NCI-H2196 (cell line): Measurements from ENCODE around the gene NDUFB11.
"Not testable (repeated sequence)": the region's sequence is repeated elsewhere in the genome, so short reads cannot be mapped to it uniquely, and the experiment has no call there.

ENCODE experiments used
- DNase-seq: peaks from one replicate; lab custom pipeline; 2025; ENCODE audit not compliant: unreplicated experiment; lab: John Stamatoyannopoulos, UW

Gene NDUFB11

DNA sequence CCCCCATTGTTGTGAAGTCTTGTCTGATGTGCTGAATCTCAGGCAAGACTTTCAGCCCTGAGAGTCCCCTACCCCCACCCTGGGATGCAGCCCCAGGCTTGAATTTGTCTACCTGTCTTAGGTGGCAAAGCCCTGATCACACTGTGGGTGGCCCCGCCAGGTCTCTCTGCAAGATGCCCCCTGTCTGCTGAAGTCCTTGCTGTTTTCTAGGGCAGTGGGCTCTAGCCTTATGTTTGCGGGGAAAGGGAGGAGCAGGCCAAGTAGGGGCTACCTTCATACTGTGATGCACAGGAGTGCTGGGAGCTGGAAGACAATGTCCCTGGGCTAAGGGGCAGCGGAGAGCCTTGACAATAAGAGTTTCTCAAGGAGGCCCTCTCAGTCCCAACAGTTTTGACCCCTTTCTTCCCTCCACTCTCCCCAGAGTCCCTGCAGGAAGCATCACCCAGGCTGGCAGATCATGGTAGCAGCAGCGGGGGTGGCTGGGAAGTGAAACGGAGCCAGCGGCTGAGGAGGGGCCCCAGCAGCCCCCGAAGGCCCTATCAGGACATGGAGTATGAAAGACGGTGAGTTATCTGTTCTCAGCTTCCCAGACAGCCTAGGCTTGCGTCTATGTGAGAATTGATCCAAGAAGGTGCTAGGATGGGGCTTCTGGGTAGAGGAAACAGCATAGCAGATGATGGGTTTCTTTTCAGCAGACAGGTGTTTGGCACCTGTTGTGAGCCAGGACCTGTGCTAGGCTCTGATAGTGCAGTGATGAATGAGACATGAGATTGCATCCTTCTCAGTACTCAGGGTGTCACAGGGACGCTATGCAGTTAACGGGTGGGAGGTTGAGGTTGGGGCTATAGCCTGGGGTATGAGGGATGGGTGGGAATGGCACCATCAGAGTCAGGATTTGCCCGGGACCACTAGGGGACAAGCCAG lies 2.7 kb upstream of the NDUFB11 start:
- no peak for DNase-seq

DNA sequence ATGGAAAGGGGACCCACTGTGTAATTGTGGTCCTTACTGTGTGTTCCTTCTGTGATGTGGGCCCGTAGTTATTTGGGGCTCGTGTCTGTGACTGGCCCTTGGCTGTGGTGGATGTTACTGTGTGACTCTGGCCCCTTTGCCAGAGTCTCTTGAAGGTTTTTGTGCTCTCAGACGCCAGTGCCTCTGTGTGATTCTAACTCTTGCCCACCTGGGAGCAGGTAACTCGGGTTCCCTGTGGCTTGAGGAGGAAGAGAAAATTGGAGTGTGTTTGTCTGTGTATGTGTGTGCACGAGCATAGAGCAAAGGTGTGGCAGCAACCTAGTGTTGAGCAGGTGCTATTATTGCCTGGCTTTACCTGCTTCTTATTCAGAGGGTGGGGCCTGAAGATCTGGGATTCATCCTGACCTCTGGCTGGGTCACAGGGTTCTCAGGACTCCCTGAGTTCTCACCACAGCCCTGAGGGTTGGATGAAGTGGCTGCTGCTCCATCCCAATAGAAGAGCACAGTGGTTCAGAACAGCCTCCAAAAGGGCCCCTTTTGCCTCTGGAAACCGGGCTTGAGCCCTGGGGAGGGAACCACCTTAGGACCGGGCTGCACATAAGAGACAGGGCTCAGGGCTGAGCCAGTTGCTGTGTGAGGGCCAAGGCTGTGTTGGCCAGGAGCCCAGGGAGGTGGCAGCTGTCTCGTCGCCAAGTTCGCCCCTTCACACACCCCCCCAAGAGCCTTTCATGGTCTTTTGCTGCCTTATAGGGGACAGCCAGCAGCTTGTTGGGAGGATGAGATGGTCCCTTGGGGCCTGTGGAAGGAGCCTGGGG lies 1.8 kb upstream of the NDUFB11 start:
- DNase-seq: no peak

DNA sequence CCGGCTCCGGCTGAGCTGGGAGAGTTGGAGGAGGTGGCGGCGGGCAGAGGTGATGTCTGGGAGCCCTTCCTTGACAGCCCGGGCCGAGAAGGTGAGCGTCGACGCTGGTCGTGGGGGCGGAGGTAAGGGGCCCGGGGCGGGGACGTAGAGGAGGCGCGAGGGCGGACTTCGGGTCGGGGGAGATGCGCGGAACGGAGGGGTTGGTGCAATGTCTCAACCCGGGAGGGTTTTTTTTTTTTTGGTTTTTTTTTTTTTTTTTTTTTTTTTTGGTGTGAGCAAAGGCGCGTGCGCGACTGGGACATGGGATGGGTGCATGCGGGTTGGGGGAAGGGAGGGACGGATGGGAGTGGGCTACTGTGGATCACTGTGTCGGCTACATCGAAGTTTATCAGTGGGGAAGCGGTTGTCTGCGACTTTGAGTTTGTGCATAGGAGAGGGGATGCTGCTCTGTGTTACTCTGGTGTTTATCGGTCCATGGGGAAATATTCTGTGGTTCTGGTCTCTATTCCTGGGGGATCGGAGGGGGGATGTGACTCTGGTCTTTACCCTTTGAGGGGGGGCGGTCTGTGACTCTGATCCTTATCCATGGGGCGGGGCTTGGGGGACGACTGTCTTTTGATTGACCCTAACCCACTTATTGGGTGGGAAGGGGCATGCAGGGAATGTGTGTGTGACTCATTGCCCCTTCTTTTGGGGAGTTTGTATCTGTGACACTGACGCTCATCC lies 1.1 kb upstream of the NDUFB11 start:
- DNase-seq: no peak

DNA sequence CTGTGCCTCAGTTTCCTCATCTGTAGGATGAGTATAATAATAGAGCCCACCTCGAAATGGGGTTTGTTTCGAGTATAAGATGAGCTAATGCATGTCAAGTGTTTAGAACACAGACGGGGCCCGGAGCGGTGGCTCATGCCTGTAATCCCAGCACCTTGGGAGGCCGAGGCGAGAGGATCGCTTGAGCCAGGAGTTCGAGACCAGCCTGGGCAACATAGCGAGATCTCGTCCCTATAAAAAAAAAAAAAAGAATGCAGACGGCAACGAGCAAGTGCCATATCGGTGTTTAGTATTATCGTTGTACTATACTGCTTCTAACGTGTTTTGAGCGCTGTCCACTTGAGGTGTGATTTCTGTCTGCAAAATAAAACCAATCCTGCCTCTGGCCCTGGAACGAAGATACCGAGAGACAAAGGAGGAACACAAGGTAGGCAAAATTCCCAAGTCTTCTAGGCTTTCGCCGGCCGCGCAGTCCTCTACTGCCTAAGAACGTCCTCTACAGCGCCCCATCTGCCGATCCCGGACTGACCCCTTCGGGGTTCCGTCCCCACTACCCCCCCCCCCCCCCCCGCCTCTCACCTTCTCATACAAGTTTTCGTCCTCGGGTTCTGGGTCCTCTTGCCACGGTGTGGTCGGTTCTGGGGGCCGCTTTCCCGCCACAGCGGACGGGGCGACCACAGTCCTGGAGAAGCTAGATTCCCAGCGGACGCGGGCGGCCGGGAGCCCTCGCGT lies 442 bp downstream of the NDUFB11 start:
- DNase-seq: no peak

DNA sequence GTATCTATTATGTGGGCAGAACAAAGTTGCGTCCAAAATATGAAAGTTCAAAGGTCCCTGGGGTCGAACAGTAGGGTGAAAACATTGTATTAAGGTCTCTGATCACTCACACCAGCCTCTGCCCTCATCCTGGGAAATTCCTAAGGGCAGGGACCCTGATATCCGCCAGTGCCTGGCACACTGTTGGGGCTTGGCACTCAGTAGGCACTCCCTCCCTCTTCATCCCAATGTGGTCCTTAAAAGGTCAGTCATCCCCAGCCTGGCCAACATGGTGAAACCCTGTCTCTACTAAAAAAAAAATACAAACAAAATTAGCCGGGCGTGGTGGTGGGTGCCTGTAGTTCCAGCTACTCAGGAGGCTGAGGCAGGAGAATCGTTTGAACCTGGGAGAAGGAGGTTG lies 6.3 kb downstream of the NDUFB11 start:
- no peak for DNase-seq

DNA sequence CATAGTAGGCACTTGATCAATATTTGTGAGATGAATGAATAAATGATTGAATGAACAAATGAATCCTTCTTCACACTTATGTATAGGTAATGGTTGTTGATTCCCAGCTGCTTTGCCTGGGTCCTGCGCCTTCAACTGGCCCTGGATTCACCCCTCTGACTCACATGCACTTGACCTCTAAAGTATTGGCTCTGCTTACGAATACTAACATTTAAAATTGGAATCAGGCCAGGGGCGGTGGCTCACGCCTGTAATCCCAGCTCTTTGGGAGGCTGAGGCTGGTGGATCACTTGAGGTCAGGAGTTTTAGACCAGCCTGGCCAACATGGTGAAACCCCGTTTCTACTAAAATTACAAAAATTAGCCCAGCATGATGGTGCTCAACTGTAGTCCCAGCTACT lies 8.9 kb downstream of the NDUFB11 start:
- DNase-seq: peak; percentile 28

DNA sequence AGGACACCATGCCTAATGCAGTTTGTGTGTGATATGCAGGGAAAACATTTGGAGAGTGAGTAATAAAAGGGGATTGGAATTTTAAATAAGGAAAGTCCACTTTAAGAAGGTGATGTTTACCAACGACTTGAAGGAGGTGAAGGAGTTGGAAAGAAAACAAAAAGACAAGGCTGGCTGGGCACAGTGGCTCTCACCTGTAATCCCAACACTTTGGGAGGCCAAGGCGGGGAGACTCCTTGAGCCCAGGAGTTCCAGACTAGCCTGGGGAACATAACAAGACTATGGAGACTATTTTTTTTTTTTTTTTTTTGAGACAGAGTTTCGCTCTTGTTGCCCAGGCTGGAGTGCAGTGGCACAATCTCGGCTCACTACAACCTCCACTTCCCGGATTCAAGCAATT lies 11.0 kb downstream of the NDUFB11 start:
- no peak for DNase-seq

DNA sequence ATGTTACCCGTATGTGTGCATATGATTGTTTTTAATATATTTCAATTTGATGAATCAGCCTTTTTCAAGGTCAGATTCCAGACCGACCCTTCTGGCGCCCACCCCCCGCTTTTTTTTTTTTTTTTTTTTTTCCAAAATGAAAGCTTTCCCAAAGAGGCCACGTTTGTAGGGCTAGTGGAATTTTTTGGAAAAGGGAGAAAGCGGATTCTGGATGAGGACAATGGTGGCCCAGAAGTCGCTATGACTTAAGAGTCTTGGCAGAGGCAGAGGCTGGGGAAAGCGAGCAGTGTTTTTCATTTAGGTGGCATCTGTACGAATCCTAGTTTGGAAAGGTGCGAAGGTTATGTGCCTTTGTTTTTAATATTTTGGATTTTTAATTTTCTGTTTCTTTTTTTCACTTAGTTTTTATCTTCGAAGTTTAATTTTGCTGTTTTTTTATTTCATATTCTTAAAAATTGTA lies 14.6 kb downstream of the NDUFB11 start:
- DNase-seq: no peak

DNA sequence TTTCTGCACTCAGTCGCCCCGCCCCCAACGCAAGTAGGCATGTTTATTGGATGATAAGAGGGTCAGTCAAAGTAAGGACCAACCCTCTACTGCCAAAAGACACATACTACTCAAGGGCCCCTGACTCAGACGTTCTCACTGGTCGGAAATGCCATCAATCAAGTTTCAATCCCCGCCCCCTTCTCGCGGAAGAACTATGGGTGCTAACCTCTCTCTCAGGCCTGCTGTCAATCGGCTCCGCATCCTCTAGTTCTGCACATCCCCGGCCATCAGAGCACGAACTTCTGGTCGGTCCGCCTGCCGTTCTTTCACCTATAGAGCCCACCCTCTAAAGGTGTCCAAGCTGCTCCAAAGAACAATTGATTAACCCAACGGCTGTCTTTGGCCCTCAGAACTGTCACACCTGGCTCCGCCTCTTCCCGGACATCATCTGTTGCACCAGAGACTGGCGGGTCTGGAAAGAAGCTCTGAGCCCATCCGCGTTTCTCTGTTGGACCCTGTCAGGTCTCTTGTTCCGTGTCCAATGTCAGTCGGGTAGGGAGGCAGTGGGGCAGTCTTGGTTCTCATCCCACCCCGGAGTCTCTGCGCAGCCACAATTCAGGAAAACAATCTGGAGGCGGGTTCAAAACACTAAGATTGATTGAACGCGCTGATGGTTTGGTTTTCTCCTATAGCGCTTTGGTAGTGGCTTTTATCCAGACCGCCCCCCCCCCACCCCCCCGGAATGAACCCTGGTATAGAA lies 15.2 kb downstream of the NDUFB11 start:
- peak; percentile 78 for DNase-seq

DNA sequence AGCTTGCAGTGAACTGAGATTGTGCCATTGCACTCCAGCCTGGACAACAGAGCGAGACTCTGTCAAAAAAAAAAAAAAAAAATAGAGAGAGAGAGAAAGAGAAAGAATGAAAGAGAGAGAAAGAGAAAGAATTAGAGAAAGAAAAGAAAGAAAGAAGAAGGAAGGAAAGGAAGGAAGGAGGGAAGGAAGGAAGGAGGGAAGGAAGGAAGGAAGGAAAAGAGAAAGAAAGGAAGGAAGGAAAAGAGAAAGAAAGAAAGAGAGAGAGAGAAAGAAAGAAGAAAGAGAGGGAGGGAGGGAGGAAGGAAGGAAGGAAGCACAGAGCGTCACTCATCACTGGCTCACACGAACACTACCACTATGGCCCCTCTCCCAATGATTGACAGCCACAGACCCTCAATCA lies 20.0 kb downstream of the NDUFB11 start:
- not testable (repeated sequence) for DNase-seq

DNA sequence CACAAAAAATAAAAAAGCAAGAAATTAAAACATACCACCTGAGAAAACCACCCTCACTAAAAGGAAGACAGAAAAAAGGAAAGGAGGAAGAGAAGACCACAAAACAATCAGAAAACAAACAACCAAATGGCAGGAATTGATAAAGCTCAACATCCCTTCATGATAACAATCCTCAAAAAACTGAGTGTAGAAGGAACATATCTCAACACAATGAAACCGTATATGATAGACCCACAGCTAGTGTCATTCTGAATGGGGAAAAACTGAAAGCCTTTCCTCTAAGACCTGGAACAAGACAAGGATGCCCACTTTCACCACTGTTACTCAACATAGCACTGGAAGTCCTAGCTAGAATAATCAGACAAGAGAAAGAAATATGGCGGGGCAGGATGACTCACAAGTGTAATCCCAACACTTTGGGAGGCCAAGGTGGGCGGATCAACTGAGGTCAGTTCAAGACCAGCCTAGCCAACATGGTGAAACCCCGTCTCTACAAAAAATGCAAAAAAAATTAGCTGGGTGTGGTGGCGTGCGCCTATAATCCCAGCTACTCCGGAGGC lies 27.9 kb downstream of the NDUFB11 start:
- not testable (repeated sequence) for DNase-seq

DNA sequence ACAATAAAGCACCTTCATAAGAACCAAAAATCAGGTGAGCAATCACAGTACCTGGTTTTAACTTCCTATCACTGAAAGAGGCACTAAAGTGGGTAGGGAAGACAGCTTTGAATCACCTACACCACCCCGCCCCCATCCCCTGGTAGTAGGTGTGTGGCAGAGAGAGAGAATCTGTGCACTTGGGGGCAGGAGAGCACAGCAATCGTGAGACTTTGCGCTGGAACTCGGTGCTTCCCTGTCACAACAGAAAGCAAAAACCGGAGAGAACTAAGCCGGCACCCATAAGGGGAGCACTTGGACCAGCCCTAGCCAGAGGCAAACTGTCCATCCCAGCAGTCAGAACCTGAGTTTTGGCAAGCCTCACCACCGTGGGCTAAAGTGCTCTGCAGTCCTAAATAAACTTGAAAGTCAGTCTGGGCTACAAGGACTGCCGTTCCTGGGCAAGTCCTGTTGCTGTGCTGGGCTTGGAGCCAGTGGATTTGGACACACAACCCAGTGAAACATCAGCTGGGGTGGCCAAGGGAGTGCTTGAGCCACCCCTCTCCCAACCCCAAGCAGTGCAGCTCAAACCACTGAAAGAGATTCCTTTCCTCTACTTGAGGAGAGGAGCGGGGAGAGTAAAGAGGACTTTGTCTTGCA lies 32.1 kb downstream of the NDUFB11 start:
- DNase-seq: no peak

DNA sequence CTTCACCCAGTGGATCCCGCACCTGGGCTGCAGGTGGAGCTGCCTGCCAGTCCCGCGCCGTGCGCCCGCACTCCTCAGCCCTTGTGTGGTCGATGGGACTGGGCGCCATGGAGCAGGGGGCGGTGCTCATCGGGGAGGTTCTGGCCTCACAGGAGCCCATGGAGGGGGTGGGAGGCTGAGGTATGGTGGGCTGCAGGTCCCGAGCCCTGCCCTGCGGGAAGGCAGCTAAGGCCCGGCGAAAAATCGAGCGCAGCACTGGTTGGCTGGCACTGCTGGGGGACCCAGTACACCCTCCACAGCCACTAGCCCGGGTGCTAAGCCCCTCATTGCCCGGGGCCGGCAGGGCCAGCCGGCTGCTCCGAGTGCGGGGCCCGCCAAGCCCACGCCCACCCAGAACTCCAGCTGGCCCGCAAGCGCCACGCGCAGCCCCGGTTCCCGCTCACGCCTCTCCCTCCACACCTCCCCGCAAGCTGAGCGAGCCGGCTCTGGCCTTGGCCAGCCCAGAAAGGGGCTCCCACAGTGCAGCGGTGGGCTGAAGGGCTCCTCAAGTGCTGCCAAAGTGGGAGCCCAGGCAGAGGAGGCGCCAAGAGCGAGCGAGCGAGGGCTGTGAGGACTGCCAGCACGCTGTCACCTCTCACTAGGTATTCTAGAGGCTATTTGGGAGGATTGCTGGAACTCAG lies 33.4 kb downstream of the NDUFB11 start:
- not testable (repeated sequence) for DNase-seq

DNA sequence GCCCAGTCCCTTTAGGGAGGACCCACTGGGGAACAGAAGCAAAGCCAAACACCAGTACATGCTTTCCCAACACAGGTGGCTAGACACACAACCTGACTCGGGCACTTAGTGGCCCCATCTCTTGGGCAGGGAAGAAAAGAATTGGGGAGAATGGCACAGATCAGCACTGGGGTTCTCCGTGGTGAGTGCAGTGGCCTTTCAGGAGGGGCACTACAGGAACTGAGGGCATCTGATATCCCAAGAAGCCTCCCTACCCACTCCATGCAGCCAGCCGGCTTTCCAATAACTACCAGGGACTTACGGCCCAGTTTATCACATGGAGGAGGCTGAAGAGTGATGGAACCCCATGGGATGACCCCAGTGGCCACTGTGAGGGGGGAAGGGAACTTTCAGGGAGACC lies 43.3 kb downstream of the NDUFB11 start:
- DNase-seq: no peak

DNA sequence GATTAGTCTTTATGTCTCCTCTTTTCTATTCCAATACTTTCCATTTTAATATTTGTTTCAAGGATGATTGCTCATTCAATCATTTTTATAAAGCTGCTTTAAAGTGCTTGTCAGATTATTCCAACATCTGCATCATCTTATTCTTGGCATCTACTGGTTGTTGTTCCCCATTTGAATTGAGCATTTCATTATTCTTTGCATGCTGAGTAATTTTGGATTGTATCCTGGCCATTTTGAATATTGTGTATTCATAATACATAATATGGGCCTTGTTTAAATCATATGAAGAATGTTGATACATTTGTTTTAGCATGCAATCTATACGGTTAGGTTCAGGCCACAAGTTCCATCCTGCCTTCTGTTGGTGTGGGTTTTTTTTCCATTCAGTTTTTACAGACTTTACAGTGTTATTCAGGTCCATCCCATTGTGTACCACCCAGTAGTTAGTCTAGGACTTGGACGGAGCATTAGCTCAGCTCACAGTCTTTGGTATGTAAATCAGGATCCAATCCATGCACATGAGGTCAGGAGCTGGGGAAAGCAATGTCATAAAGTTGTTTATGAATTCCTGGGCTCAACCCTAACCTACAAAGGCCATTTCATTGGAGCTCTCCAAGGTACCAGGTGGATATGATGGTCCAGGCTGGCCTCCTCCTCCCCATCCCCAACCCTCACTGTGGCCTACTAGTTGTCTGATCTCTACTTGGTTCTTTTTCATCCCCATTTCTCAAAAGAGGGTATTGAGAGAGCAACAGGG lies 46.0 kb downstream of the NDUFB11 start:
- no peak for DNase-seq

DNA sequence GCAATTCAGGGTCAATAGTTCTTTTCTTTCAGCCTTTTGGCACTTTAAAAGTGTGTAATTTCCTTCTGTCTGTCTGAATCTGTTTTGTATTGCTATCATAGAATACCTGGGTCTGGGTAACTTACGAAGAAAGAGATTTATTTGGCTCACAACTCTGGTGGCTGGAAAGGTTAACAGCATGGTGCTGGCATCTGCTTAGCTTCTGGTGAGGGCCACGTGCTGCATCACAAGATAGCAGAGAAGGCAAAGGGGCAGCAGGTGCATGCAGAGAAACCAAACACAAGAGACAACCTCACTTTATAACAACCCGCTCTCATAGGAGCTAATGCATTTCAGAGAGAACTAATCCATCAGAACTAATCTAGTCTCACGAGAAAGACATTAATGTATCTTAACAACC lies 47.5 kb downstream of the NDUFB11 start:
- no peak for DNase-seq

DNA sequence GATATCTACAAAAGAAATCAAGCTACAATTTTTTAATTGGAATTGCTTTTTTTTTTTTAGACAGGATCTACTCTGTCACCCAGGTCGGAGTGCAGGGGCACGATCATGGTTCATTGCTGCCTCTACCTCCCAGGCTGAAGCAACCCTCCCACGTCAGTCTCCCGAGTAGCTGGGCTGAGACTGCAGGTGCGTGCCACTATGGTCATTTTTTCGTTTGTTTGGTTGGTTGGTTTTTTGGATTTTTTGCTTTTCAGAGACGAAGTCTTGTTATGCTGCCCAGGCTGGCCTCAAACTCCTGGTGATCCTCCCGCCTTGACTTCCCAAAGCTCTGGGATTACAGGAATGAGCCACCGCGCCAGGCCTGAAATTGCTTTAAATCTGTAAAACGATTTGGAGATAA lies 50.6 kb downstream of the NDUFB11 start:
- DNase-seq: no peak

DNA sequence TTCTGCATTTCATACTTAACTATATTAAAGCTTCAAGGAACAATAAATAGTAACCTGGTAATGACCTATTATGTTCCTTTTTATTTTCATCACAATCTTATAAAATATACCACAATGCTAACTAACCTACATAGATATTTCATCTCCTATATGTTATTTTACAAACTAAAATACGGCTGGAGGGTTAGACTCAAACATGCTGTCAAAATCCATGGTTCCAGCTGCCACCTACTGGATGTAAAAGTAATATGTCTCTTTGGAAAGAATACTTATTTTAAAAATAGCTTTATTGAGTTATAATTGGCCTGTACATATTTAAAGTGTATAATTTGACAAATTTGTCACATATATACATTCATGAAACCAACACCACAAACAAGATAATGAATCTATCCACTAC lies 51.3 kb downstream of the NDUFB11 start:
- DNase-seq: peak; percentile 15
